Cerebellar cortex (tissue), 1 donor: ENCODE data around the gene PRDM4.
A peak's percentile ranks its signal among the peaks of the same experiment; 100 is the strongest.
"Not testable (repeated sequence)": the region's sequence is repeated elsewhere in the genome, so short reads cannot be mapped to it uniquely, and the experiment has no call there.

Experiments used
- DNase-seq: peaks from one replicate; pipeline ENCODE4 v3.0.0-alpha.2; 2015; ENCODE audit warnings: low spot score

PRDM4 gene

DNA sequence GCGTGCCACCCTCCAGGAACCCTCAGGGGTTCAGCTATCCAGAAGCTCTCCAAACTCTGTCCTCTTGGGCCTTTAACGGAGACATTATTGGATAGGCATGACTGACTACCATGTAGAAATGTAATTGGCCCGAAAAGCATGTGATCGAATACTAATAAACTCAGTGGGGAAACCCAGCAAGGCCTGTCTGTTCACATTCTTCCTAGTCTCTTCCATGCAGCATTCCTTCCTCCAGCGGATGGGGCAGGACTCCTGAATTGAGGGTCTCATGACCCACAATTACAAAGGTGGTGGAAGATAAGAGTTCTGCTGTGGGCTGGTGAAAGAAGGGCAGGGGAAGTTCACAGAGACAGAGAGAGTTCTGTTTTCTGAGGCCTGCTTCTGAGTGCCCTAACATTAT, 6.5 kb upstream of the PRDM4 start:
- no peak for DNase-seq

DNA sequence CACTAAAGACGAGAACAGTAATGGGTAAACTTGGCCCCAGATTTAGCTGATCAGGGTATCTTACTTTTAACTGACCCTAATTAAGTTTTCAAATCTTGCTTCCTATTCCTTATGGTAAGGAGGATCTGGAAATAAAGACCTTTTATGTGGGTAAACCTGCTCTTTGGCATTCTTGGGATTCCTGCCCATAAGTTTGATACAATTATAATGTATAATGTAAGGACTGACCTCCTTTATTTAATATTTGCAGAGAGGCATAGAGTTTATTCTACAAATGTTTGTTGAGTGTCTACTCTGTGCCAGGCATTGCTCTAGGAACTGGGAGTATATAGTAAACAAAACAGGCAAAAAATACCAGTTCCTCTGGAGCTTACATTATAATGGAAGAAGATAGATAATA, 4.4 kb upstream of the PRDM4 start:
- DNase-seq, result no peak

DNA sequence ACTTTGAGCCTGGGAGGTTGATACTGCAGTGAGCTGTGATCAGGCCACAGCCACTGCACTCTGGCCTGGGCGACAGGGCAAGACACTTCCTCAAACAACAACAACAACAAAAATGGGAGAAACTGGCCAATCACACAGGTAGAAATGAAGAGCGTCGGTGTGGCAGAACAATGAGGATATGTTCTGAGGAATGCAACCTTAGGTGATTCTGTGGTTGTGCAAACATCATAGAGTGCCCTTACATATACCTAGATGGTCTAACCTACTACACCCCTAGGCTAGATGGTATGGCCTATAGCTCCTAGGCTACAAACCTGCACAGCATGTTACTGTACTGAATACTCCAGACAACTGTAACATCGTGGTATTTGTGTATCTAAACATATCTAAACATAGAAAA, 3.7 kb upstream of the PRDM4 start:
- DNase-seq, result no peak

DNA sequence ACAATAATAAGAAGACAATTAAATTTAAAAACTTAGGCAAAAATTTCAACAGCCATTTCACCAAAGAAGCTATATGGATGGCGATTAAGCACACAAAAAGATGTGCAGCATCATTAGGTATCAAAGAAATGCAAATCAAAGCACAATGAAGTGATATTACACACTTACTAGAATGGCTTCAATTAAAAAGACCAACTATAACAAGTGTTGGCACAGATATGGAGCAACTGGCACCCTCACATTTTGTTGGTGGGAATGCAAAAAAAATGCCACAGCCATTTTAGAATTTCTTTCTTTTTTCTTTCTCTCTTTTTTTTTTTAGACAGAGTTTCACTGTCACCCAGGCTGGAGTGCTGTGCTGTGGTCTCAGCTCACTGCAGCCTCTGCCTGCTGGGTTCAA, 1.9 kb upstream of the PRDM4 start:
- DNase-seq, result no peak

DNA sequence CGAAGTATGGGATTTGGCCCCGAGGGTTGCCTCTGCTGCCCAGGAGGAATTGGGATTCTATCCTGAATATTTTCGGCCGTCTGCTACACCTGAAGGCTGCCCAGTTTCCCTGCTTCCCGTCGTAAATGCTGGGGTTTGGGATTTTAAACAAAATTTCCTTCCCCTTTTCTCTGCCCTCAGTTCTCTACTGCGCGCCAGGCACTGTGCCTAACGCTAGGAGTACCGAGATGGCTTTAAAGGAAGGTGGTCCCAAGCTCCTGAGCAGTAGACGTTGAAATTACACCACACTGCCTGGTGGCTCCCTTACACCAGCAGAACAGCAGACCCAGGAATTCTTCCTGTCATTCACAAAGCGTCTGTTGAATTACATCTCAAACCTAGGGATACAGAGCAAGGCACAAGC, 566 bp upstream of the PRDM4 start:
- DNase-seq, result peak; percentile 45

DNA sequence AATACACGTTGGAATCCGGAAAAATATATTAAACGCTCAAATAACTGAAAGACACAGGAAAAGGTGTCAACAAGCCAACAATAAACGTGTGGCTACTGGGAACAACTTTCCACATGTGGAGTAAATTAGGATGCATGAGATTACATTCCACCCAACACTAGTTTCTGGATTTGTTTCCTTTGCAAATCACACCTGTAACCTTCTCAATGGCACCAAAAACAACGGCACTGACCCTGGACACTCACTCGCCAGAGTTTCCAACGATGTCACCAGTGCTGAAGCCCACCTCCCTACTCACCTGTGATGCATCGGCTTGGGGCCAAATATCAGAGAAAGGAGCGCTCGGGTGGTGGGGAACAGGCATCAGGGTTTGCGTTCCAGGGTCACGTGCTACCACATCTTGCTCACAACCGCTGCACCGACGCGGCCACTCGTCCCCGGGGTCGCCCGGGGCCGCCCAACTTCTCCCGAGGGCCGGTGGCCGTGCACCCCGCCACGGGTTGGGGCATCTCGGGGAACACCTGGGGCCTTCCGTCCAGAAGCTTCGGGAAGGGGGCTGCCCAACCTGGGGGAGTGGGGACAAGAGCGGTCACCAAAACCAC, 629 bp downstream of the PRDM4 start:
- DNase-seq, result peak; percentile 16

DNA sequence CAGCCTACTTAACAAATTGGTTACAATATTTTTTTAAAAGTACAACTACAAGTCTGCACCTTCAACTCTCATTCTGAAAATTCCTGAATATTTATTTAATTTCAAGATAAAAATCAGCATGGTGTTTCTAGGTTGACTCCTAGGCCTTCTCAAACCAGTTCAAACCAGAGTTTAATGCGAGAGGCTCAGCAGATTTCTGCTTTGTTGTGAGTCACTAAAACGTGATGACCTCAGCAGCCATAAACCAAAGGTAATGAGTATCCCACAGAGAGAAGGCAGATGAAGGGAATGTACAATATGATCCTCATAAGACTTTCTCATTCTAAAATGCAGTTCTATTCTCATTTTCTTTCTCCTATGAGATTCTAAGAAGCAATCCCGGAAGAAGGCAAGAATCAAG, 1.5 kb downstream of the PRDM4 start:
- peak; percentile 27 for DNase-seq

DNA sequence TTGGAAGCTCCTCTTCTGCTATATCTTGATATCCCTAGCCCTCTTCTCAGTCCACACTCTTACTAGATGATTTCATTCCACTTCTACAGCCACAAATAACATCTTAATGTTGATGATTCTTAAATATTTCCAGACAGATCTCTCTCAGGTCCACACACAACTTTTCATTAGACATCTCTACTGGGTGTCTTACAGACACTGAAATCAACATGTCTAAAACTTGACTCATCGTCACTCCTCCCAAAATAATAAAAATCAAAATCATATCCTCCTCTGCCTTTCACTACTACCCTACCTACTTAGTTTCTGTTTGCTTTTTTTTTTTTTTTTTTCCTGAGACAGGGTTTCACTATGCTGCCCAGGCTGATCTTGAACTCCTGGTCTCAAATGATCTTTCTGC, 11.9 kb downstream of the PRDM4 start:
- DNase-seq, result no peak

DNA sequence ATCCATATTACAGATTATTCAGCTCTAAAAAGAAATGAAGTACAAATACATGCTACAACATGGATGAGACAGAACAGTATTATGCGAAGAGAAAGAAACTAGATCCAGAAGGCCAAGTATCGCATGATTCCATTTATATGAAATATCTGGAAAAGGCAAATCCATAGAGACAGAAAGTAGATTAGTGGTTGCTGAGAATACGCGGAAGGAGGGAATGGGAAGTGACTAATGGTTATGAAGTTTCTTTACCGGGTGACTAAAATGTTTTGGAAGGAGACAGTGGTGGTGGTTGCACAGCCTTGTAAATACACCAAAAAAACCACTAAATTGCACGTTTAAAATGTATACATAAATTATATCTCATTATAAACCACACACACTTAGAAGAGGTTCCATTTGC, 12.5 kb downstream of the PRDM4 start:
- no peak for DNase-seq

DNA sequence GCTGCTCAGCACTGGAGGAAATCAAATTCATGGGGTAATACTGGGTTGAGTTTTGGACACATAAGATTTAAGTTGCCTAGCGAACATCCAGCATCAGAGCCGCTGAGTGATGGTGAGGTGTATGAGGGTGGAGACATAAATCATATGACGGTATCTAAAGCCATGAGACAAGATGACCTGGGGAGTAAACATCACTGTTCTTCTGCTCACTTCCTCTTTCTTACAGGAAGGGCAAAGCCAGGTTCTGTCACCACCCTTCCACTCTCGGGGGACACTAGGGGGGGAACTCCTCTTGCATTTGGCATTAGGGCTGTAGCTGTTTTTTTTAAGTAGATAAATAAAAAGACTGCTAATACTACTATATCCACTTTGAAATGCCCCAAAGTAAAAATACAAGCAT, 24.0 kb downstream of the PRDM4 start:
- no peak for DNase-seq

DNA sequence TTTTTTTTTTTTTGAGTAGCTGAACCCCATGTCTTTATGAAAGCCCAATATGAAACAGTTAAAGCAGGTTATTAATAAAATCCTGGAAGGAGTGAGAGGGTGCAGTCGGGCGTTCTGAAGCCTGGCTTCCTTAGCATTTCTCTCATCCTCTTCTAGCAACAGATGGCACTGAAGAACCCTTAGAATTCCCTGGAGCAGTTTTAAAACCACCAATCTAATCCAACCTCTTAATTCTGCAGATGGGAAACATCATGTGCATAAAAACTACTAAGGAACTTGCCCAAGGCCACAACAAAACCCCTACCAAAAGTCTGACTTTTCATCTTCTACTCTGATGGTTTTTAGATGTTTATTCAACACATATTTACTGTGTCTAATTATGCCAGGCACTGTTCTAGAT, 25.2 kb downstream of the PRDM4 start:
- DNase-seq, result no peak

DNA sequence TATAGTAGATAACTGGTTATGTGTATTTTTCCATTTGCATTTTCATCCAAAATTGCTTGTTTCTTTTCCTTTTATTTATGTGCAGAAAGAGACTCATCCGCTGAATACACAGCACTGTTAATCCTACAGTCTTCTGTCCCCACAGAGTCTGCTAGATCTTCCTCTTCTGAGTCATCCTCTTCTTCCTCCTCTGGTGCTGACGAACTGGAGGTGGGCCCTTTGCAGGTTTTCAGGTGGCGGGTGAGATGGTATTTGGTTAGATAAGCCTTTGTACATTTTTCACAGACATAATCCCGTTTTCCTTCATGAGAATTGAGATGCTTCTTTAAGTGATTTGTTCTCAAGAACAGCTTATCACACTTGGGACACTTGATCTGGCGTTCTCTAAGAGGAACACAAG, 26.8 kb downstream of the PRDM4 start:
- no peak for DNase-seq

DNA sequence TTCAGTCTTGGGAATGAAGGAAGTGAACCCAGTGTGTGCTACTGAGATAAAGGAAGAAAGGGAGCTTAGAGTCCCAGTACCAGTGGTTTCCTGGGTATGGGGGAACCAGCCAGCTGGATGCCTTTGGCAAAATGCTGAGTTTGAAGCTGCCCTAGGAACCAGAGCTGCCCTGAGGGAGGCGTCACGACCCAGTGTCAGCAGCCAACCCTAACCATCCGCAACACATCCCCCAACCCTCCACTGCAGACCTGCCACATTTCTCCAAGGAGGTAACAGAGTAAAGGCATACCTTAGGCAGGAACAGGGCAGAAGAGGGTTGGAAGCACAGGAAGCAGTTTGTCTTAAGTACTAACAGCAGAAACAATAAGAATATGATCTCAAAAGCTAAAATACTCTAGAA, 28.6 kb downstream of the PRDM4 start:
- no peak for DNase-seq

DNA sequence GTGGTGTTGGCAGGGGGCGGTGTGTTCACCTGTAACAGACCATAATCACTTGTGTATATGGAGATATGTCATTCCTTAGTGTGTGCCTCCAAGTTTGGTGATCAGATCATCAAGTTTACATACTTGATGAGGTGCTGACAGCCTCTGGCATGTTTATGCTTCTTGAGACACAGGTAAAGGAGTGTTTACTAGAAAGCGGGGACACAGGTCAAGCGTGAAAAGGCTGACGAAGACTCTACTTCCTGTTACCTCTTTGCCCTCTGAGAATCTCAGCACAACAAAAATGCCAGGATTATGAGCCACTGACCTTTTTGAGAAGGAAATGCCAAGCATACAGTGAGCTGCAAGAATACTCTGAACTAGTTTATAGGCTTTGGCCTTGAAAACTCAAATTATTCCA, 29.6 kb downstream of the PRDM4 start:
- DNase-seq, result peak; percentile 10

DNA sequence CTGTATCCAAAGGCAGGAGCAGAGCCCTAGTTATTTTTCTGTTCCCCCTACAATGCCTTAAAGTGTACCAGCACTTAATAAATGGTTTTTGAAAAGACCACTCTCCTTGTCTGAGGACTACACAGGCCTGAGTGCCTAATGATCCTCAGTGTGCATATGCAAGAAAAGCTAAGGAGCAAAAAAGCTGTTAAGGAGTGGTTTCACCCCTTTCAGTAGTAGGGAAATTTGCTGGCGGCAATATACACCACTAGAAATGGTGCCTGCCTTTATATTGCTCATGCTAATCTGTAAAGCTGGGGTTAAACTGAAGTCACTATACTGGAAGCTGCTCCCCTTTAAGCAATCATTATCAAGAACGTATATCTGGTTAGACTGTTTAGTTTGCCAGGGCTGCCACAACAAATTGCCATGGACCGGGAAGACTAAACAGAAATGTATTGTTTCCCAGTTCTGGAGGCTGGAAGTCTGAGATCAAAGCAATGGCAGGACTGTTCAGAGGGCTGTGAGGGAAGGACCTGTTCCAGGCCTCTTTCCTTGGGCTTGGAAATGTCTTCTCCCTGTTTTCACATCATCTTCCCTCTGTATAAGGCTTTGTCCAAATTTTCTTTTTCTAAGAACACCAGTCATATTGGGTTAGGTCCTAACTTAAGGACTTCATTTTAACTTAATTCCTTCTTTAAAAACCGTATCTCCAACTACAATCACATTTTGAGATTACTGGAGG, 30.2 kb downstream of the PRDM4 start:
- DNase-seq, result no peak

DNA sequence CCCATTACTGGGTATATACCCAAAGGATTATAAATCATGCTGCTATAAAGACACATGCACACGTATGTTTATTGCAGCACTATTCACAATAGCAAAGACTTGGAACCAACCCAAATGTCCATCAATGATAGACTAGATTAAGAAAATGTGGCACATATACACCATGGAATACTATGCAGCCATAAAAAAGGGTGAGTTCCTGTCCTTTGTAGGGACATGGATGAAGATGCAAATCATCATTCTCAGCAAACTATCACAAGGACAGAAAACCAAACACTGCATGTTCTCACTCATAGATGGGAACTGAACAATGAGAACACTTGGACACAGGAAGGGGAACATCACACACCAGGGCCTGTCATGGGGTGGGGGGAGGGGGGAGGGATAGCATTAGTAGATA, 33.2 kb downstream of the PRDM4 start:
- not testable (repeated sequence) for DNase-seq

DNA sequence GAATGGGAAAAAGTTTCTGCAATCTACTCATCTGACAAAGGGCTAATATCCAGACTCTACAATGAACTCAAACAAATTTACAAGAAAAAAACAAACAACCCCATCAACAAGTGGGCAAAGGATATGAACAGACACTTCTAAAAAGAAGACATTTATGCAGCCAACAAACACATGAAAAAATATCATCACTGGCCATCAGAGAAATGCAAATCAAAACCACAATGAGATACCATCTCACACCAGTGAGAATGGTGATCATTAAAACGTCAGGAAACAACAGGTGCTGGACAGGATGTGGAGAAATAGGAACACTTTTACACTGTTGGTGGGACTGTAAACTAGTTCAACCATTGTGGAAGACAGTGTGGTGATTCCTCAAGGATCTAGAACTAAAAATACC, 33.6 kb downstream of the PRDM4 start:
- DNase-seq, result not testable (repeated sequence)

DNA sequence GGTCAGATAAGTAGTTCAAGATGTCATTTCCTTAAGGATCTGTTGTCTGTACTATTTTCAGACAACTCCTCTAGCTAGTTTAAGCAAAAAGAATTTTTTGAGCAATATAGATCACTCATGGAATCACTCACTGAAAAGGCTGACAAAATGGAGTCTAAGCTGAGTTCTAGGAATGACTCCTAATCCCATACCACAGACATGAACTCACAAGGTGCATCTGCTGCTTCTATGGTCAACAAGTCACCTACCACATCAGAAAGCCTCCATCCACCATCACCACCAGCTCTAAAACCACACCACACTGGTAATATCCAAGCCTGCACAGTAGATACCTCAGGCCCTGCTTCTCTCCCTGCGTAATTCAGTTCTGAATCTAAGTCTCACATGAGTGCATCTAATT, 42.3 kb downstream of the PRDM4 start:
- DNase-seq, result no peak

DNA sequence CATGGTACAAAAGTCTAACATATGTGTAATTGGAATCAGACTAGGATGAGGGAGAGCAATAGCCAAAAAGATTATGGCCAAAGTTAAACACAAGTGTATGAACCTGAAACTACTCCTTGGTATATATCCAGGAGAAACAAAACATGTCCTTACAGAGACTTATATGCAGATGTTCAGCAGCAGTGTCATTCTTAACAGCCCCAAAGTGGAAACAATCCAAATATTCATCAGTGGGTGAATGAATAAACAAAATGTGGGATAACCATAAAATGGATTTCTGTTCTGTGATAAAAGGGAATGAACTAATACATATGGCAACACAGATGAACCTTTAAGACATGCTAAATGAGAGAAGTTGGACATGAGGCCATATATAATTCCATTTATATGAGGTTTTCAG, 45.2 kb downstream of the PRDM4 start:
- no peak for DNase-seq

DNA sequence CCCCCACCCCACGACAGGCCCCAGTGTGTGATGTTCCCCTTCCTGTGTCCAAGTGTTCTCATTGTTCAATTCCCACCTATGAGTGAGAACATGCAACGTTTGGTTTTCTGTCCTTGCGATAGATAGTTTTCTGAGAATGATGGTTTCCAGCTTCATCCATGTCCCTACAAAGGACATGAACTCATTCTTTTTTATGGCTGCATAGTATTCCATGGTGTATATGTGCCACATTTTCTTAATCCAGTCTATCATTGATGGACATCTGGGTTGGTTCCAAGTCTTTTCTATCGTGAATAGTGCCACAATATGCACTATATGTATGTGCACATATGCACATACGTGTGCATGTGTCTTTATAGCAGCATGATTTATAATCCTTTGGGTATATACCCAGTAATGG, 55.4 kb downstream of the PRDM4 start:
- DNase-seq, result not testable (repeated sequence)

DNA sequence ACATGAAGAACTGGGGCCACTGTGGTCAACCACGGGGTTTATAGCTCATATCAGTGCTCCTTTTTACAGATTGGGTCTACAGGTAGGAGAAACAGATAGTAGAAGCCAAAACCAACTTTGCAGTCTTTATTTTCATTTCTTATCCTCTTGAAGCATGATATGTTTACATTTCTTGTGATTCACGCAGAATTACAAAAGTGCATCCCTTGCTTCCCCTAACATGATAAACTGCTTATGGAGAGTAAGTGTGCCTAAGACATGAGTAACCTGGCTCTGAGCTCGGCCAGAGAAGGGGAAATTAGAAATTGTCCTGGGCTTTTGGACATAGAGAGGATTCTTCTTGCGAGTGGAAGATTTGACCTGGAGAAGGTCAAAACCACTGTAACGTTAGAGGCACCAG, 56.9 kb downstream of the PRDM4 start:
- DNase-seq, result no peak

DNA sequence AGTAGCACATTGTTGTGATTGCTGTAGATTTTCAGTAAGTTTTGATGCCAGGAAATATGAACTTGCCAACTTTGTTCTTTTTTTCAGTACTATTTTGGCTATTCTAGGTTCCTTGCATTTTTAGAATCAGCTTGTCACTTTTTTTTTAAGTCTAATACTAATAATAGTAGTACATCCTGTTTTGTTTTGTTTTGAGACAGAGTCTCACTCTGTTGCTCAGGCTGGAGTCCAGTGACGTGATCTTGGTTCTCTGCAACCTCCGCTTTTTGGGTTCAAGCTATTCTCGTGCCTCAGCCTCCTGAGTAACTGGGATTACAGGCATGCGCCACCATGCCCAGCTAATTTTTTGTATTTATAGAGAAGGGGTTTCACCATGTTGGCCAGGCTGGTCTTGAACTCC, 58.8 kb downstream of the PRDM4 start:
- no peak for DNase-seq

DNA sequence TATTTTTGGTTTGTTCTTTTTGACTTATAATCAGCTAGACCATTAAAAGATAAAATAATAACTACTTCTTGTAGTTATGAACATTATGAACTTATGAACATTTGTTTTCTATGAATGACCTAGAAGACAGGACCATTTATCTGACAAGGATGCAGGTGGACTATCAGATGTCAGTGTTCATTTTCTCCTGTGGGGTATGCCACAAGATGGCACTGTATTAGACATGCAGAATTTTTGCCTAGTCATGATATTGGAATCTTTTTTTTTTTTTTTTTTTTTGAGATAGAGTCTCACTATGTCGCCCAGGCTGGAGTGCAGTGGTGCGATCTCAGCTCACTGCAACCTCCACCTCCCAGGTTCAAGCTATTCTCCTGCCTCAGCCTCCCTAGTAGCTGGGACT, 65.2 kb downstream of the PRDM4 start:
- DNase-seq, result not testable (repeated sequence)
